ENCODE results near the gene RPL26.
"Not testable (repeated sequence)": the region's sequence is repeated elsewhere in the genome, so short reads cannot be mapped to it uniquely, and the experiment has no call there.

Gene RPL26

DNA sequence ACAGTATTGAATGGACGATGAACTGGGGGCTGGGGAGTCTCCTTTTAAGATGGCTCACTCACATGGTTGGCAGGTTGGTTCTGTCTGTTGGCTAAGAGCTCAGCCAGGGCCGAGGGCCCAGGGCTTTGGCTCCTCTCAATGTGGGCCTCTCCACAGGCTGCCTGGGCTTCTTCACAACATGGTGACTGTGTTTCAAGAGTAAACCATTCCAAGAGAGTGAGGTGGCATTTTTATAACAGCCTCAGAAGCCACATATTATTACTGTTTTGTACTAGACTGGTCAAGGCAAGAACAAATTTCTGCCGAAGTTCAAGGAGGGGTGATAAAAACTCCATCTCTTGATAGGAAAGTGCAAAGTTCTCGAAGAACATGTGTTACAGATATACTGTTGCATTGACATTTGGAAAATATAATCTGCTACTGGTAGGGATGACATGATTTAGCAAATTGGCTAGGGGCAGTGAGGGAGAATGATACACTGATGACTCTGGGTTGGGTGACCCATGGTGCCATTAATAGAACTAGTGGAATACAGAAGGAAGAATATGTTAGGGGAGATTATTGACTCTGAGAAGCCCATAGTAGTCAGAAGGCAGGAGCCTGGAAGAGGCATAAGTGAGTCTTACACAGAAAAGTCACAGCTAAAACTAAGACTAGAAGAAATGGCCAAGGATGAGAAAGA lies 20.2 kb downstream of the RPL26 start:
- no peak for DNase-seq

- DNase-seq = no peak
Observed at GRCh38 chr17:8360751-8361150, 22.2 kb downstream of the RPL26 start.

GRCh38 chr17:8360260-8360659 lies 22.7 kb downstream of the RPL26 start:
- DNase-seq = no peak

GRCh38 chr17:8359769-8360168 lies 23.2 kb downstream of the RPL26 start:
- DNase-seq = no peak

GRCh38 chr17:8357910-8358309 lies 25.1 kb downstream of the RPL26 start:
- DNase-seq = no peak

DNA sequence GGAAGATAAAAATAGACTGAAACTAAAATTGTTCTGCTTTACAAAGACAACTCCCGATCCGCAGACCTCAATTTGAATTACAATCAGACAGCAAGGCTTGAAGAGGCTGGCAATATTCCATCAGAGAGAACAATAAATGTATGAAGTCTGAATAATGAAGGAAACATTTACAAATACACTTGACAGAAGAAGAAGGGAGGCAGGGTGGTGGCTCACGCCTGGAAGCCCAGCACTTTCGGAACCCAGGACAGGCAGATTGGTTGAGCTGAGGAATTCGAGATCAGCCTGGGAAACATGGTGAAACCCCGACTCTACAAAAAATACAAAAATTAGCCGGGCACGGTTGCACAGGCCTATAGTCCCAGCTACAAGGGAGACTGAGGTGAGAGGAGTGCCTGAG lies 28.8 kb downstream of the RPL26 start:
- DNase-seq = no peak

- no peak for DNase-seq
Observed at GRCh38 chr17:8353736-8354135, 29.3 kb downstream of the RPL26 start.

DNA sequence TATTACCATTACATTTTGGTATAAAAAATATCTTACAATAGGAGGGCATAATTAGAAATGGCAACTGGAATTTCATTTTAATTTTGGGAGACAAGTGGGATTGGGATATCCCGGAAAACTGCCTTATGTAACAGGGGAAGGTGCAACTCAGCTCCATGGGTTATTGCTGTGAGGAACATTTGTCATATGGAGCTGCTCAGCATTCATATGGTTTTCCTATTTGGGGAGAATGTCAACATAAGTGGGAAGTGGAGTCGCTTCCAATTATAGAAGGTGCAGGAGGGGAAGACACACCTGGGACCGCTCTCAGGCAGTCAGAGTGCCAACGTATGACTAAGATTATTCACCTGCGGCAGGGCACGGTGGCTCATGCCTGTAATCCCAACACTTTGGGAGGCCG lies 32.7 kb downstream of the RPL26 start:
- DNase-seq = no peak

- not testable (repeated sequence) for DNase-seq
Observed at GRCh38 chr17:8347001-8347400, 36.0 kb downstream of the RPL26 start.

- no peak for DNase-seq
Observed at GRCh38 chr17:8345951-8346665, 36.9 kb downstream of the RPL26 start.

- DNase-seq = peak in 1 of 5 experiments; percentile 11
Observed at GRCh38 chr17:8345052-8345690, 37.8 kb downstream of the RPL26 start.

DNA sequence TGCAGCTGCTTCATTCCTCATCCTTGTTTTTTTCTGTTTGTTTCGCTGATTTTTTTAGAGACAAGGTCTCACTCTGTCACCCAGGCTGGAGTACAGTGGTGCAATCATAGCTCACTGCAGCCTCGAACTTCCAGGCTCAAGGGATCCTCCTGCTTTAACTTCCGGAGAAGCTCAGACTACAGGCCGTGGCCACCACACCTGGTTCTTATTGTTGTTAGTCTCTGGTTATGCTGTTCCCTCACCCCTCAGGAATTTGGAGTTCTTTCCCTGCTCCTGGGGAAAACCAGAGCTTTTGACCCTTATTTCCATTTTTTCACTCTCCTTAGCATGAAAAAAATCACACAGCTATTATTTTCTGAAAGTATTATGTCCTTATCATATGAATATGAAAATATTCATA lies 41.5 kb downstream of the RPL26 start:
- no peak for DNase-seq

DNA sequence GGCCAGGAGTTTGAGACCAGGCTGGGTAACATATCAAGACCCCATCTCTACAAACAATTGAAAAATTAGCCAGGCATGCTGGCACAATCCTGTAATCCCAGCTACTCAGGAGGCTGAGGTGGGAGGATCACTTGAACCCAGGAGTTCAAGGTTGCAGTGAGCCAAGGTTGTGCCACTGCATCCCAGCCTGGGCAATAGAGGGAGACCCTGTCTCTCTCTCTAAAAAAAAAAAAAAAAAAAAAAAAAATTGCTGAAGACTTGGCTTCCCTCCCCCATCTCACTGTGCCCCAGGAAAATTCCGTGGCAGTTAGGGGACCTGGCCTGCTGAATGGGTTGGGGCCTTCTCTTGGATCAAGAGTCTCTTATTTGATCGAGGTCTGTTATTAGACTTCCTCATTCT lies 43.5 kb downstream of the RPL26 start, which contains the start of gene ODF4:
TSS of gene ODF4 (plus strand) at position 301 of the 400 bp plus-strand sequence. CDS start 212 bp downstream, outside the sequence.
- DNase-seq = no peak

GRCh38 chr17:8338753-8339140 lies 44.2 kb downstream of the RPL26 start:
- DNase-seq = no peak

- DNase-seq = peak in 1 of 5 experiments; percentile 4
Observed at GRCh38 chr17:8337802-8338752, 44.9 kb downstream of the RPL26 start.

GRCh38 chr17:8333281-8333680 lies 49.7 kb downstream of the RPL26 start:
- DNase-seq = no peak

DNA sequence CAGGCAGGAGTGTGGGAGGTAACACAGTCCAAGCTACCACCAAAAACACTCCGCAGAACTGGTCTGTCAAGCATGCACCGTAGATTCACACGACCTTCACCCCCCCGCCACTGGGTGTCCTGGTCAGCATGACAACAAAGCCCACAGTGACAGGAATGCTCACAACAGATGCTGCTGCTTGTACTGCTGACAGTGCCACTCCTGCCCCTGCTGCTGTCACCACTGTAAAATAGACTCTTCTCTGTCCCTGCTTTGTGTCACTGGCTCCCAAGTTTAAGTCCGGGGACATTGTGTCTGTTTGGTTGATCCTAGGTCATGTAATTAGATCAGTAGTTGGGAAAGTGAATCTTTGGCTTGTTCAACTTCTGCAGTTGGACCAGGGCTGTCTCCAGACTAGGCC lies 50.3 kb downstream of the RPL26 start:
- DNase-seq = no peak

- no peak for DNase-seq
Observed at GRCh38 chr17:8332128-8332527, 50.9 kb downstream of the RPL26 start.
